HG03108 (cell line): ENCODE results near the gene MAZ.
"Not testable (repeated sequence)": the region's sequence is repeated elsewhere in the genome, so short reads cannot be mapped to it uniquely, and the experiment has no call there.

Source experiments
- ATAC-seq: cut with Tn5 transposase; IDR thresholded peaks from one replicate; pipeline ENCODE4 v1.9.1; 2021; ENCODE audit warnings: moderate library complexity; ENCODE audit not compliant: unreplicated experiment

Gene MAZ

GRCh38 chr16:29784157-29784556 lies 22.2 kb upstream of the MAZ start:
- no peak for ATAC-seq

GRCh38 chr16:29784901-29785500 lies 21.3 kb upstream of the MAZ start:
- ATAC-seq = no peak

GRCh38 chr16:29787155-29787554 lies 19.2 kb upstream of the MAZ start:
- not testable (repeated sequence) for ATAC-seq

- no peak for ATAC-seq
Measured at GRCh38 chr16:29789775-29790182, 16.6 kb upstream of the MAZ start.

- ATAC-seq = peak; percentile 90
Measured at GRCh38 chr16:29790183-29790948, 16.0 kb upstream of the MAZ start, which contains the start of gene KIF22. Gene KIF22, plus strand, starts transcription at chr16:29790751. Its CDS starts 9 bp downstream, at chr16:29790760.

- no peak for ATAC-seq
Measured at GRCh38 chr16:29790949-29791844, 15.1 kb upstream of the MAZ start.

- ATAC-seq = no peak
Measured at GRCh38 chr16:29791845-29792807, 14.2 kb upstream of the MAZ start.

- ATAC-seq = not testable (repeated sequence)
Measured at GRCh38 chr16:29793153-29793552, 13.2 kb upstream of the MAZ start.

GRCh38 chr16:29794231-29794710 lies 12.1 kb upstream of the MAZ start:
- ATAC-seq = no peak

GRCh38 chr16:29802416-29802935 lies 3.9 kb upstream of the MAZ start:
- no peak for ATAC-seq

GRCh38 chr16:29804020-29804419 lies 2.3 kb upstream of the MAZ start:
- ATAC-seq = no peak

GRCh38 chr16:29804455-29805231 lies 1.7 kb upstream of the MAZ start:
- ATAC-seq = peak; percentile 3

- ATAC-seq = peak; percentile 44
Measured at GRCh38 chr16:29805232-29806098, 864 bp upstream of the MAZ start.

- ATAC-seq = no peak
Measured at GRCh38 chr16:29806641-29807425, 504 bp downstream of the MAZ start.

- no peak for ATAC-seq
Measured at GRCh38 chr16:29807426-29808218, 1.3 kb downstream of the MAZ start.

- no peak for ATAC-seq
Measured at GRCh38 chr16:29808219-29808900, 2.0 kb downstream of the MAZ start.
